HG03097 (cell line): Measurements from ENCODE around the gene PRDM16.
"Not testable (repeated sequence)": the region's sequence is repeated elsewhere in the genome, so short reads cannot be mapped to it uniquely, and the experiment has no call there.

Source experiments
- ATAC-seq: cut with Tn5 transposase; IDR thresholded peaks from one replicate; pipeline ENCODE4 v1.9.1; 2021; ENCODE audit not compliant: unreplicated experiment, low FRiP score

Gene PRDM16

GRCh38 chr1:3080053-3080955 lies 11.3 kb downstream of the PRDM16 start:
- no peak for ATAC-seq

GRCh38 chr1:3081171-3081683 lies 12.2 kb downstream of the PRDM16 start:
- ATAC-seq = no peak

- no peak for ATAC-seq
Observed at GRCh38 chr1:3082051-3082450, 13.0 kb downstream of the PRDM16 start.

GRCh38 chr1:3082571-3083516 lies 13.8 kb downstream of the PRDM16 start:
- ATAC-seq = no peak

- ATAC-seq = no peak
Observed at GRCh38 chr1:3084154-3084553, 15.2 kb downstream of the PRDM16 start.

GRCh38 chr1:3084726-3085125 lies 15.7 kb downstream of the PRDM16 start:
- ATAC-seq = no peak

- ATAC-seq = no peak
Observed at GRCh38 chr1:3085721-3086120, 16.7 kb downstream of the PRDM16 start.

GRCh38 chr1:3086272-3086974 lies 17.4 kb downstream of the PRDM16 start:
- ATAC-seq = no peak

- no peak for ATAC-seq
Observed at GRCh38 chr1:3087049-3087448, 18.0 kb downstream of the PRDM16 start.

- ATAC-seq = not testable (repeated sequence)
Observed at GRCh38 chr1:3087946-3088668, 19.1 kb downstream of the PRDM16 start.

GRCh38 chr1:3089490-3089889 lies 20.5 kb downstream of the PRDM16 start:
- ATAC-seq = no peak

- no peak for ATAC-seq
Observed at GRCh38 chr1:3091334-3091733, 22.3 kb downstream of the PRDM16 start.

- ATAC-seq = no peak
Observed at GRCh38 chr1:3092530-3092929, 23.5 kb downstream of the PRDM16 start.

- ATAC-seq = no peak
Observed at GRCh38 chr1:3093898-3094626, 25.1 kb downstream of the PRDM16 start.

- no peak for ATAC-seq
Observed at GRCh38 chr1:3094863-3095780, 26.1 kb downstream of the PRDM16 start.

GRCh38 chr1:3096345-3096744 lies 27.3 kb downstream of the PRDM16 start:
- no peak for ATAC-seq

GRCh38 chr1:3097231-3097630 lies 28.2 kb downstream of the PRDM16 start:
- no peak for ATAC-seq

- ATAC-seq = no peak
Observed at GRCh38 chr1:3097861-3098260, 28.9 kb downstream of the PRDM16 start.
